Limb (tissue), 2 donors: ENCODE measurements around the gene ZNF414.

ENCODE experiments used
- DNase-seq, 2 donors: peaks; one replicate each; pipeline ENCODE4 v3.0.0-alpha.2; 2016; ENCODE audit errors: extremely low spot score in 2 of 2

Gene ZNF414

DNA sequence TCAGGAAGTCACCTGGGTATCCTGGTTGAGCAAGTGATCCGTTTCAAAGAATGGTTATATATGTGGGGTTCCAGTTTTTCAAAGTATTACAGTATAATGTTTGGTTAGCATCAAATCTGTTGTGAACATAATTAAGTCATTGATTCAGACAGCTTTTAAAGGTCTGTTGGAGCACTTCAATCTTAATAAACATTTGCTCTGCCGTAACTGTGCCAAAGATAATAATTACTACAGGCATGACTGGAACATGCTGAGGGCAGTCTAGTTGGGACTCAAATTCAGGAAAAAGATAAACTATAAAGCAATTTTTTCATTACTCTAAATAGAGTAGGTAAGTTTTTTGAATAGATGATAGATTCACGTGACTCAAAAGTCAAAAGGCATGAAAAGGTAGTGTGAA is 45.8 kb downstream of the ZNF414 start:
- no peak for DNase-seq

DNA sequence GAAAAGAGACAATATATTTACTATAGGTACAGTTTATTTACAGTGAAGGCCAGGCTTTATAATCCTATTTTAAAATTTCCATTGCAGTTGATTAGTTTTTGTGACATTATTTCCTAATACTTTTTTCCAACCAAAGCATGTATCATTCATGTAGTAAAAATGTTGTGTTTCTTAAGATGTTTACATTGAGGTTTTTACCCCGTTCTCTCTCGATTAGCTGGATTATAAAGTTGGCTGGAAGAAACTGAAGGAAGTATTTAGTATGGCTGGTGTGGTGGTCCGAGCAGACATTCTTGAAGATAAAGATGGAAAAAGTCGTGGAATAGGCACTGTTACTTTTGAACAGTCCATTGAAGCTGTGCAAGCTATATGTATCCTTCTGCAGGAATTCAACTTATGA is 47.9 kb downstream of the ZNF414 start:
- DNase-seq = no peak

DNA sequence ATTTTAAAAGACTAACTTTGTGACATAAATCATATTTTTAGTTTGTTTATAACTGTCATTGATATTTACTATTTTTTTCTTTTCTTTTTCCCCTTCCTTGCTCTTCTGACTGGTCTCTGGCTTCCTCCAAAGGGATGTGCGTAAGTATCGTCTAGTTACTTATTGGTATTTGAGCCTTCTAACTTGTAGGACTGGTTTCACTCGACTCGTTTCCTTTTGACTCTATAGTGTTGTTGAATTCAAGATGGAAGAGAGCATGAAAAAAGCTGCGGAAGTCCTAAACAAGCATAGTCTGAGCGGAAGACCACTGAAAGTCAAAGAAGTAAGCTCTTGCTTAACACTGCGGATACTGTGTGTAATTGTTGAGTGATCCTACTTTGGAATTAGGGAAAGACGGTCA is 50.6 kb downstream of the ZNF414 start:
- no peak for DNase-seq

DNA sequence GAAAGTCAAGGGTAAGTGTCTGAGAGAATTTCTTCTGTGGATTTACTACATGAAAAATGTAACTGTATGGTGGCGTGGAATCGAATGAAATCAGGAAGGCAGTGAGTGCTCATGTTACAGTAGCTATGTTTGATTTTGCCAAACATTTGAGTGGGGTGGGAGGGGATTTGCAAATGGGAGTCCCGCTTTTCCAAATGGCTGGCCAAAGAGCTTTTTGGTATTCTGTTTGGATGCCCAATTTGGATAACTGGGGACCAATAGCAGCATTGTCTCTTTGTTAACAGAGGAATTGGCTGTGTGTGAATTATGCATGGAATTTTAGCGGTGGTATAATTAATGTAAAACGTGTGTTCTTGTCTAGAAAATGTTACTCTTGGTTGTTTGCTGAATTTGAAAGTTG is 51.4 kb downstream of the ZNF414 start:
- no peak for DNase-seq

DNA sequence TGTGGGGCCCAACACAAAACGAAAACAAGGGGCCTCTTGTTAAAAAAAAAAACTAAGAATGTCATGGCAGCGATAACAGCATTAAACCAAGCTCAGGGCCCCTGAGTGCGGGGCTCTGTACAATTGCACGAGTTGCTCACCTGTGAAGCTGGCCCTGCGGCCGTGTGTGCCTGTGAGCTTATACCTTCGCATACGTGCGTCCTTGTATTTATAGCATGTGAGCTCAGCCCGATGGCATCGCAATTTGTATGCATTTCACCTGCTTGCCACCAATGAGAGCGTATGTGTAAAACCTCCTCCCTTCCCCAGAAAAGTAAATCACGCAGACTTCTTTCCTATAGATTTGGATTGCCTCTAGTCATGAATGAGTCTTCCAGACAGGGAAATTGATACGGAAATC is 52.1 kb downstream of the ZNF414 start:
- DNase-seq = no peak

DNA sequence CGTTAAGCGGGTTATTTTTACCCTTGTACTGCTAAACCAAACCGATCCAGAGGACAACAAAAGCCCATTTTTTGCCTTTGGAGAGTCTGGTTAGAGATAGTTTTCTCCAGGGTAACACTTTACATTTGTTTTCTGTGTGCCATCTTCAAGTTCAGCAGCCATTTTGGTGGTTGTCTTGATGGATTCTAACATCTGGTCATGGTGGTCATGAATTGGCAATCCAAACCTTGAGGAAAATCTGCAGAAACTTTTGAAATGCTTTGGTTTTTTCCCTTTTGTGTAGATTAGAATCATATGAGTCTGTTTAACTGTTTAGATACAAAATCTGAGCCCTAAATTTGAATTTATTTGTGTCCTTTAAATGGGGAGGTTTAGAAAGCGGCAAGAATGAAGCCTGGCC is 52.6 kb downstream of the ZNF414 start:
- DNase-seq = no peak

DNA sequence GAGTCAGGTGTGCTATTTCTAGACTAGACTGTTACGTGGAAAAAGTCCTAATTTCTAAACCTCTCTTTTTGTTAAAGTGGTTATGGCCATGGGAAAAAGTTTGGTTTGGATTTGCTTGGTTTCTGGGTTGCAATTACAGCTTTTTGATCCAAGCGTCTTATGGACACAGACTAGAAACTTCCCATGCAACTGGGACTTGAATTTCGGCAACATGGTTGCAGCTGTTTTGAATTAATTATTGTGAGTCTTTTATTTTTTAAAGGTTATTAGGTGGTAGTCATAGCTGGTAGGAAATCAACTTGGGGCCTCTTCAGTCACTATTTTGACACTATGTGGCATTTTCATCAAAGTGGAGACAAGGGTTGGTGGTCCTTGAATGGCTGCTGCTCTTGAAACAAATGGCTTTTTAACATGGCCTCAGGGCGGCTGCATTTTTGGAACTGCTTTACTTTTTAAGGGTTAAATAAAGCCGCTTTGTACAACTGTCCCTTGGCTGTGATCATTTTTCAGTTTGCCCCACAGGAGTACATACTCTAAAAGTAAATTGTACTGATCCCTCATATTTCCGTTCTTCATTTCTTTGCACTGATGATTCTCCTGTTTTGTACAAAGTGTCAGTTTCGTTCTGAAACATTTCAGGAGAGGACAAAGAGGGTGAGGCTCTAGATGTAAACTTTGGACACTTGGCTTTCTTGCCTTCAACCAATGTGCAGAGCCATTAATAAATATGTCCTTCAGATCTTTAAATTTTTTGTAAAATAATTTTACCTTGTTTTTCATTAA is 53.3 kb downstream of the ZNF414 start:
- no peak for DNase-seq
